ENCODE measurements around the gene LRBA. TPM values are rescaled to one million over a fixed set of nuclear protein-coding genes. Genes with fewer than 3 reads are reported as not detected.

Gene LRBA
- total and polyA plus RNA-seq, 4 donors = 11.8 to 149 (median 34.2) TPM

DNA sequence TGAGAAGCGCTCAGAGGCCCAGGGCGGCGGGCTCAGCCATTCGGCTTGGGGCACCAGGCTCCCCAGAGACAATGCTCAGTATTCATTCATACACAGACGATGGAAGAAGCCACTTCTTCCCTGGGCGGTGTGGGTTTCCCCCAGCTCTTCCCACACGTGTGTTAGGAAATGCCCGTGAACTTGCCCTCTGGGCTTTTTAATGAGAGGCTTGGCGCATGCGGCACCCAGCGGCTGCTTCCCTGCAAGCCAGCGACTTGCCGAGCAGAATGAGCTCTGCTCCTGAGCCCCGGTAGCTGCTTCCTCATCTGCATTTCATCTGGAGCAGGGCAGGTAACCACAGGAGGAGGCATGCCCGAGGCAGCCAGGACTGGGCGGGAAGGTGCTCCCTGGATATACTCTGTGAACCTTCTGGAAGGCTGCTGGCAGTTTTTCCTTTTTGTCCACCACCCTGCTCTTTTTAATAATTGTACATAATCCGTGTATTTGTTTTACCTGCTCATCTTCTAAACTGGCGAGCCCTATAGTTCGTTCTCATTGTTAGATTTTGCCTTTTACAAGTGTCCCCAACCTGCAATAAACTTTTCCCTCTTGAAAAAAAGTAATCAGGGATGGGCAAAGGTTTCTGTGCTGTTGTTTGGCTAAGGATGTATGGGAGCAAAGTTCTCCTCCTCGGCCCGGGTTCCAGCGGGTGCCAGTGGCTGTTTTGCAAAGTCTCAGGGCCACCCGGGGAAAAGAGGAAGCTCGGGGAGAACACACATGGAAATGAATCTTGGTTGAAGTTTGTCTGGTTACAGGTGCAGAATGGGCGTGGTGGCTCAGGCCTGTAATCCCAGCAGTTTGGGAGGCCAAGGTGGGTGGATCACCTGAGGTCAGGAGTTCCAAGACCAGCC lies 758.0 kb downstream of the LRBA start:
- TF ChIP-seq, protein P1, sequence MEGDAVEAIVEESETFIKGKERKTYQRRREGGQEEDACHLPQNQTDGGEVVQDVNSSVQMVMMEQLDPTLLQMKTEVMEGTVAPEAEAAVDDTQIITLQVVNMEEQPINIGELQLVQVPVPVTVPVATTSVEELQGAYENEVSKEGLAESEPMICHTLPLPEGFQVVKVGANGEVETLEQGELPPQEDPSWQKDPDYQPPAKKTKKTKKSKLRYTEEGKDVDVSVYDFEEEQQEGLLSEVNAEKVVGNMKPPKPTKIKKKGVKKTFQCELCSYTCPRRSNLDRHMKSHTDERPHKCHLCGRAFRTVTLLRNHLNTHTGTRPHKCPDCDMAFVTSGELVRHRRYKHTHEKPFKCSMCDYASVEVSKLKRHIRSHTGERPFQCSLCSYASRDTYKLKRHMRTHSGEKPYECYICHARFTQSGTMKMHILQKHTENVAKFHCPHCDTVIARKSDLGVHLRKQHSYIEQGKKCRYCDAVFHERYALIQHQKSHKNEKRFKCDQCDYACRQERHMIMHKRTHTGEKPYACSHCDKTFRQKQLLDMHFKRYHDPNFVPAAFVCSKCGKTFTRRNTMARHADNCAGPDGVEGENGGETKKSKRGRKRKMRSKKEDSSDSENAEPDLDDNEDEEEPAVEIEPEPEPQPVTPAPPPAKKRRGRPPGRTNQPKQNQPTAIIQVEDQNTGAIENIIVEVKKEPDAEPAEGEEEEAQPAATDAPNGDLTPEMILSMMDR (IDR thresholded peaks at IDR 0.05; ENCODE audit: control extremely low read depth, extremely low read depth) = no peak
- Histone ChIP-seq H3K4me1 (ENCODE audit: control insufficient read depth in 5 of 5, insufficient read depth in 5 of 5, low read length in 5 of 5) (peaks cover 0 to 23% (median 0%) of the 10 kb centered on the region in 5 donors), H3K9ac (ENCODE audit: insufficient read depth in 1 of 2, low read length in 2 of 2) (no peak overlapping the region), H3K9me3 (ENCODE audit: control insufficient read depth in 4 of 4, insufficient read depth in 3 of 4, low read length in 3 of 4) (peaks cover 0 to 2% (median 0%) of the 10 kb centered on the region in 4 donors), H3K27ac (ENCODE audit: low read depth in 1 of 2, low read length in 1 of 2) (peak overlapping the region in 1 of 2 donors; percentile 33), H3K4me3 (no peak overlapping the region), H3K27me3 (ENCODE audit: control insufficient read depth in 3 of 3, insufficient read depth in 3 of 3, low read length in 2 of 3) (no peaks in the 10 kb centered on the region), H3K36me3 (ENCODE audit: control insufficient read depth in 4 of 4, insufficient read depth in 4 of 4, low read length in 4 of 4) (peaks cover 0 to 10% (median 3%) of the 10 kb centered on the region in 4 donors)
- no peak for ATAC-seq (ENCODE audit: insufficient read depth, low FRiP score)
- no peak for DNase-seq
- whole genome bisulfite sequencing, 2 donors = 79 to 88% methylated on average over 25 of the region's 25 CpGs

DNA sequence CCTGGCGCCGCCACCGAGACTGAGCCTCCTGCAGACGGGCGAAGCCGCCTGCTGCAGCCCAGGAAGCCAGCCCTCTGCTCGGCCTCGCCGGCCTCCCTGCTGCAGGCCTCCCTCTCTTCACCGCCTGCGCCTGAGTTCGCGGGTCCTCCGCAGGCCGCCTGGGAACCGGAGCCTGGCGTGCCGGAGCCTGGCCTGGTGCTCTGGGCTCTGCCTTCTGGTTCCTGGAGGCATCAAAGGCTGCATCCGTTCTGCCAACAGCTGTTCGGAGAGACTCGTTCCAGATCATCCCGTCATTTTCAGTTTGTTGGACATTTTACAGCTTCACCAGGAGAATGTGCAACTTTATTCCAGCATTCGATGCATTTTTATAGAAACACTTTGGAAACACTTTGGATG lies 758.9 kb downstream of the LRBA start:
- peaks cover 0 to 2% (median 0%) of the 10 kb centered on the region in 4 donors for H3K9me3 ChIP-seq (ENCODE audit: control insufficient read depth in 4 of 4, insufficient read depth in 3 of 4, low read length in 3 of 4)
- TF ChIP-seq, protein P1 (IDR thresholded peaks at IDR 0.05; ENCODE audit: control extremely low read depth, extremely low read depth) = no peak
- H3K9ac ChIP-seq (ENCODE audit: insufficient read depth in 1 of 2, low read length in 2 of 2) = no peak overlapping the region
- WGBS, 2 donors = 88 to 93% methylated on average over 22 to 23 of the region's 23 CpGs
- H3K4me3 ChIP-seq = no peak overlapping the region
- H3K36me3 ChIP-seq (ENCODE audit: control insufficient read depth in 4 of 4, insufficient read depth in 4 of 4, low read length in 4 of 4) = peaks cover 0 to 9% (median 2%) of the 10 kb centered on the region in 4 donors
- DNase-seq = peak; percentile 51 to 85 (median 70)
- ATAC-seq (ENCODE audit: insufficient read depth, low FRiP score) = peak; percentile 12
- H3K4me1 ChIP-seq (ENCODE audit: control insufficient read depth in 5 of 5, insufficient read depth in 5 of 5, low read length in 5 of 5) = peaks cover 0 to 26% (median 0%) of the 10 kb centered on the region in 5 donors
- H3K27ac ChIP-seq (ENCODE audit: low read depth in 1 of 2, low read length in 1 of 2) = no peak overlapping the region
- H3K27me3 ChIP-seq (ENCODE audit: control insufficient read depth in 3 of 3, insufficient read depth in 3 of 3, low read length in 2 of 3) = no peaks in the 10 kb centered on the region

DNA sequence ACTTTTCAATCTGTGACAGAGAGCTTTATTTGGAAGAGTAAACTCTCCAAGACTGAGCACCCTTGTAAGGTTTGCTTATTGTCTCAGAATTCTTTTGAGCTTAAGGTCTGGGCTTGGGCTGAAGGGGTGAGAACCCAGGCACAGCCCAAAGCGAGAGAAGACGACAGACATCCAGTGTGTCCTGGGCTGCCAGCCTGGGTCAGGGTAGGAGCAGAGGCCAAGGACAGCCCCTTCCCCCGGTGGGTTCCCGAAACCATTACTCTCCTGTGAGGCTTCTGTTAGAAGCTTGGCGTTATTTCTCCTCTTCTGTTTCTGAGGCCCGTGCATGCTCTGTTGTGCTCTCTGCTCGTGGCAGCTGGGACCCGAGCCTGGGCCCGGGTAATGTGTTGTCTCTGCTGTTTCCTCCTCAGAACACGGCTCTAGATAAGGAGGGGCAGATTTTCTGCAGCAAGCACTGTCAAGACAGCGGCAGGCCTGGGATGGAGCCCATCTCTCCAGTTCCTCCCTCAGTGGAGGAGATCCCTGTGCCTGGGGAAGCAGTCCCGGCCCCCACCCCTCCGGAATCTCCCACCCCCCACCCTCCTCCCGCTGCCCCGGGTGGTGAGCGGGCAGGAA lies 759.4 kb downstream of the LRBA start:
- WGBS, 2 donors = 70 to 89% methylated on average over 16 of the region's 16 CpGs
- peak in 2 of 3 donors; percentile 28 to 61 for DNase-seq
- Histone ChIP-seq H3K27ac (ENCODE audit: low read depth in 1 of 2, low read length in 1 of 2) (no peak overlapping the region), H3K9me3 (ENCODE audit: control insufficient read depth in 4 of 4, insufficient read depth in 3 of 4, low read length in 3 of 4) (peaks cover 0 to 2% (median 0%) of the 10 kb centered on the region in 4 donors), H3K9ac (ENCODE audit: insufficient read depth in 1 of 2, low read length in 2 of 2) (no peak overlapping the region), H3K27me3 (ENCODE audit: control insufficient read depth in 3 of 3, insufficient read depth in 3 of 3, low read length in 2 of 3) (no peaks in the 10 kb centered on the region), H3K4me3 (no peak overlapping the region), H3K36me3 (ENCODE audit: control insufficient read depth in 4 of 4, insufficient read depth in 4 of 4, low read length in 4 of 4) (peaks cover 0 to 7% (median 0%) of the 10 kb centered on the region in 4 donors), H3K4me1 (ENCODE audit: control insufficient read depth in 5 of 5, insufficient read depth in 5 of 5, low read length in 5 of 5) (peaks cover 0 to 26% (median 0%) of the 10 kb centered on the region in 5 donors)
- ATAC-seq (ENCODE audit: insufficient read depth, low FRiP score) = no peak
- TF ChIP-seq, protein P1 (IDR thresholded peaks at IDR 0.05; ENCODE audit: control extremely low read depth, extremely low read depth) = no peak
